COLO668 (cell line): ENCODE measurements around the gene NXN.
"Not testable (repeated sequence)": the region's sequence is repeated elsewhere in the genome, so short reads cannot be mapped to it uniquely, and the experiment has no call there.

ENCODE experiments used
- DNase-seq: peaks from one replicate; lab custom pipeline; 2025; ENCODE audit not compliant: unreplicated experiment; lab: John Stamatoyannopoulos, UW

Gene NXN

GRCh38 chr17:785901-786300 is 193.7 kb downstream of the NXN start:
- not testable (repeated sequence) for DNase-seq

- DNase-seq = no peak
Observed at GRCh38 chr17:784143-784542, 195.4 kb downstream of the NXN start.

- DNase-seq = peak; percentile 85
Observed at GRCh38 chr17:781805-782731, 197.5 kb downstream of the NXN start, which contains the start of the genes GLOD4 and MRM3. GLOD4 (minus strand) TSS chr17:782280; CDS start chr17:782255, 25 bp downstream. MRM3 (plus strand) TSS chr17:782353; CDS start chr17:782379, 26 bp downstream.

- no peak for DNase-seq
Observed at GRCh38 chr17:778096-778495, 201.5 kb downstream of the NXN start.

- no peak for DNase-seq
Observed at GRCh38 chr17:774313-774584, 205.3 kb downstream of the NXN start.

GRCh38 chr17:773467-774312 is 205.9 kb downstream of the NXN start:
- DNase-seq = no peak

GRCh38 chr17:773016-773415 is 206.6 kb downstream of the NXN start:
- DNase-seq = no peak

GRCh38 chr17:767076-767475 is 212.5 kb downstream of the NXN start:
- no peak for DNase-seq

GRCh38 chr17:760371-760770 is 219.2 kb downstream of the NXN start:
- DNase-seq = no peak

GRCh38 chr17:759964-760363 is 219.6 kb downstream of the NXN start:
- DNase-seq = no peak

GRCh38 chr17:756010-756567 is 223.5 kb downstream of the NXN start:
- DNase-seq = not testable (repeated sequence)

GRCh38 chr17:755319-755961 is 224.1 kb downstream of the NXN start:
- not testable (repeated sequence) for DNase-seq

GRCh38 chr17:753418-753817 is 226.2 kb downstream of the NXN start:
- DNase-seq = no peak

GRCh38 chr17:752620-753219 is 226.9 kb downstream of the NXN start:
- DNase-seq = no peak

GRCh38 chr17:752002-752619 is 227.5 kb downstream of the NXN start, which contains the start of gene GEMIN4:
GEMIN4 (minus strand) TSS chr17:752264; CDS start chr17:752142, 122 bp downstream.
- DNase-seq = peak; percentile 91

GRCh38 chr17:751269-752001 is 228.1 kb downstream of the NXN start:
- peak; percentile 35 for DNase-seq

- no peak for DNase-seq
Observed at GRCh38 chr17:750431-751037, 229.0 kb downstream of the NXN start.

- DNase-seq = not testable (repeated sequence)
Observed at GRCh38 chr17:749359-749758, 230.2 kb downstream of the NXN start.
